MCF 10A (cell line): Measurements from ENCODE around the gene EPHB1. TPM values are rescaled to one million over a fixed set of nuclear protein-coding genes. Genes with fewer than 3 reads are reported as not detected.

Experiments
- BruUV-seq: library from RNA; stranded (reverse); fragments of 400-500 nt; replicated peaks from 2 replicates; lab custom pipeline; 2021; lab: Mats Ljungman, UMichigan
- CTCF ChIA-PET: fragments of 300-600 bp; sonication (Branson Sonifier 250); formaldehyde crosslinking; extraction: SDS; loops from one replicate; lab custom pipeline; 2021; ENCODE audit warnings: antibody characterized with exemption, inconsistent platforms; lab: Yijun Ruan, JAX
- POLR2A ChIA-PET: fragments of 300-600, 350-650 bp; sonication (Branson Sonifier 250); formaldehyde crosslinking; extraction: SDS; loops from one replicate; lab custom pipeline; 2020; ENCODE audit warnings: antibody characterized with exemption, inconsistent platforms; lab: Yijun Ruan, JAX
- DNase-seq: peaks from one replicate; pipeline ENCODE4 v3.0.0-alpha.2; 2018; ENCODE audit not compliant: unreplicated experiment
- H3K27ac Mint-ChIP-seq: one replicate; pipeline ENCODE4 v1.8.0; 2022; ENCODE audit warnings: mild to moderate bottlenecking, low read depth, mixed read lengths; ENCODE audit not compliant: unreplicated experiment
- H3K27me3 Mint-ChIP-seq: one replicate; pipeline ENCODE4 v1.8.0; 2022; ENCODE audit warnings: mixed read lengths; ENCODE audit not compliant: insufficient read depth, unreplicated experiment
- H3K36me3 Mint-ChIP-seq: one replicate; pipeline ENCODE4 v1.8.0; 2022; ENCODE audit warnings: mild to moderate bottlenecking, moderate library complexity, mixed read lengths; ENCODE audit not compliant: insufficient read depth, unreplicated experiment
- H3K4me1 Mint-ChIP-seq: one replicate; pipeline ENCODE4 v1.8.0; 2022; ENCODE audit warnings: mixed read lengths; ENCODE audit not compliant: insufficient read depth, unreplicated experiment
- H3K4me3 Mint-ChIP-seq: one replicate; pipeline ENCODE4 v1.8.0; 2022; ENCODE audit warnings: mild to moderate bottlenecking, moderate library complexity, mixed read lengths; ENCODE audit not compliant: unreplicated experiment
- H3K9me3 Mint-ChIP-seq: one replicate; pipeline ENCODE4 v1.8.0; 2022; ENCODE audit warnings: mixed read lengths; ENCODE audit not compliant: unreplicated experiment
- CTCF ChIP-seq: fragments of 200-600 bp; IDR thresholded peaks from one replicate; pipeline ENCODE4 v1.8.0; 2022; ENCODE audit warnings: antibody characterized with exemption, mild to moderate bottlenecking; ENCODE audit not compliant: unreplicated experiment
- intact Hi-C: fragments of 100-400 bp; cut with micrococcal nuclease; formaldehyde crosslinking; loops from 2 replicates; pipeline ENCODE4 v1.14.1; 2022
- total RNA-seq: library from RNA; stranded (reverse); gene quantifications from 2 replicates; pipeline ENCODE4 v1.2.3, GENCODE V29; 2022

The EPHB1 gene
- total RNA-seq, 1 experiment from 2014 or later, result not detected

GRCh38 chr3:135136361-135137100 is 341.5 kb downstream of the EPHB1 start:
- no peak overlapping the region for H3K27ac Mint-ChIP-seq
- DNase-seq, result no peak
- H3K4me1 Mint-ChIP-seq, result no peaks in the 10 kb centered on the region
- no peak for TF ChIP-seq CTCF
- H3K27me3 Mint-ChIP-seq, result no peaks in the 10 kb centered on the region
- peaks cover 45% of the 10 kb centered on the region for H3K9me3 Mint-ChIP-seq
- no peaks in the 10 kb centered on the region for H3K36me3 Mint-ChIP-seq
- BruUV-seq, result no TSS peak
- intact Hi-C loops, result no loop called here
- ChIA-PET POLR2A (no interaction called here), CTCF (no interaction called here)
- no peak overlapping the region for H3K4me3 Mint-ChIP-seq

- H3K27ac Mint-ChIP-seq, result no peak overlapping the region
- H3K36me3 Mint-ChIP-seq, result no peaks in the 10 kb centered on the region
- CTCF ChIA-PET, result no interaction called here
- BruUV-seq, result no TSS peak
- no peak overlapping the region for H3K4me3 Mint-ChIP-seq
- intact Hi-C loops, result no loop called here
- no peaks in the 10 kb centered on the region for H3K4me1 Mint-ChIP-seq
- no peak for TF ChIP-seq CTCF
- POLR2A ChIA-PET, result no interaction called here
- no peak for DNase-seq
- H3K27me3 Mint-ChIP-seq, result no peaks in the 10 kb centered on the region
- H3K9me3 Mint-ChIP-seq, result peaks cover 53% of the 10 kb centered on the region
These were observed 342.2 kb downstream of the EPHB1 start for GRCh38 chr3:135137296-135137695.

GRCh38 chr3:135138776-135139175 is 343.7 kb downstream of the EPHB1 start:
- Mint-ChIP-seq H3K27ac (no peak overlapping the region), H3K36me3 (no peaks in the 10 kb centered on the region), H3K9me3 (peaks cover 50% of the 10 kb centered on the region), H3K27me3 (no peaks in the 10 kb centered on the region), H3K4me1 (no peaks in the 10 kb centered on the region), H3K4me3 (no peak overlapping the region)
- no TSS peak for BruUV-seq
- ChIA-PET POLR2A (no interaction called here), CTCF (no interaction called here)
- TF ChIP-seq CTCF, result no peak
- intact Hi-C loops, result no loop called here
- DNase-seq, result no peak

GRCh38 chr3:135140591-135140990 is 345.5 kb downstream of the EPHB1 start:
- no peaks in the 10 kb centered on the region for H3K27me3 Mint-ChIP-seq
- no peak overlapping the region for H3K27ac Mint-ChIP-seq
- no TSS peak for BruUV-seq
- POLR2A ChIA-PET, result no interaction called here
- CTCF ChIA-PET, result no interaction called here
- peaks cover 39% of the 10 kb centered on the region for H3K9me3 Mint-ChIP-seq
- DNase-seq, result no peak
- intact Hi-C loops, result no loop called here
- H3K4me3 Mint-ChIP-seq, result no peak overlapping the region
- TF ChIP-seq CTCF, result no peak
- no peaks in the 10 kb centered on the region for H3K4me1 Mint-ChIP-seq
- H3K36me3 Mint-ChIP-seq, result no peaks in the 10 kb centered on the region
